Measurements from ENCODE around the gene CNPY1. TPM values are rescaled to one million over a fixed set of nuclear protein-coding genes. Genes with fewer than 3 reads are reported as not detected.

Gene CNPY1
- total RNA-seq, 1 donor from 2014 or later: not detected

GRCh38 chr7:155557778-155558177, 11.4 kb upstream of the CNPY1 start:
- Histone ChIP-seq H3K27me3 (ENCODE audit: low read depth) (peaks cover 5% of the 10 kb centered on the region), H3K36me3 (no peaks in the 10 kb centered on the region), H3K4me1 (no peaks in the 10 kb centered on the region), H3K9me3 (no peaks in the 10 kb centered on the region), H3K4me3 (no peak overlapping the region), H3K27ac (no peak overlapping the region)
- TF ChIP-seq CTCF (IDR thresholded peaks at IDR 0.05): no peak
- intact Hi-C loops (cut with DNase I): no loop called here
- ATAC-seq (no peak), DNase-seq (peak; percentile 30)

GRCh38 chr7:155556763-155557162, 10.4 kb upstream of the CNPY1 start:
- DNase-seq: no peak
- Histone ChIP-seq H3K4me1 (no peaks in the 10 kb centered on the region), H3K36me3 (no peaks in the 10 kb centered on the region), H3K9me3 (no peaks in the 10 kb centered on the region), H3K27me3 (ENCODE audit: low read depth) (peaks cover 5% of the 10 kb centered on the region), H3K27ac (no peak overlapping the region), H3K4me3 (no peak overlapping the region)
- TF ChIP-seq CTCF (IDR thresholded peaks at IDR 0.05): no peak
- no peak for ATAC-seq
- intact Hi-C loops (cut with DNase I): no loop called here

- DNase-seq (no peak), ATAC-seq (no peak)
- intact Hi-C loops (cut with DNase I): no loop called here
- no peak for TF ChIP-seq CTCF (IDR thresholded peaks at IDR 0.05)
- Histone ChIP-seq H3K36me3 (no peaks in the 10 kb centered on the region), H3K9me3 (no peaks in the 10 kb centered on the region), H3K27ac (no peak overlapping the region), H3K4me3 (no peak overlapping the region), H3K27me3 (ENCODE audit: low read depth) (peaks cover 5% of the 10 kb centered on the region), H3K4me1 (no peaks in the 10 kb centered on the region)
These were observed 8.8 kb upstream of the CNPY1 start for GRCh38 chr7:155555116-155555695.

GRCh38 chr7:155553871-155554270, 7.5 kb upstream of the CNPY1 start:
- H3K36me3 ChIP-seq: no peaks in the 10 kb centered on the region
- TF ChIP-seq CTCF (IDR thresholded peaks at IDR 0.05): no peak
- intact Hi-C loops (cut with DNase I): no loop called here
- ATAC-seq: no peak
- no peak for DNase-seq
- H3K27me3 ChIP-seq (ENCODE audit: low read depth): no peaks in the 10 kb centered on the region
- no peaks in the 10 kb centered on the region for H3K9me3 ChIP-seq
- H3K4me3 ChIP-seq: no peak overlapping the region
- H3K27ac ChIP-seq: no peak overlapping the region
- H3K4me1 ChIP-seq: no peaks in the 10 kb centered on the region

- intact Hi-C loops (cut with DNase I): no loop called here
- ATAC-seq: no peak
- no peak overlapping the region for H3K4me3 ChIP-seq
- no peaks in the 10 kb centered on the region for H3K9me3 ChIP-seq
- no peaks in the 10 kb centered on the region for H3K27me3 ChIP-seq (ENCODE audit: low read depth)
- no peak for TF ChIP-seq CTCF (IDR thresholded peaks at IDR 0.05)
- no peaks in the 10 kb centered on the region for H3K4me1 ChIP-seq
- H3K36me3 ChIP-seq: no peaks in the 10 kb centered on the region
- H3K27ac ChIP-seq: no peak overlapping the region
- no peak for DNase-seq
These were observed 5.6 kb upstream of the CNPY1 start for GRCh38 chr7:155551785-155552611.

All from lower lobe of right lung (tissue), 2 donors.